Endodermal cell (in vitro differentiated cells): Measurements from ENCODE around the gene PCDHA10. TPM values are rescaled to one million over a fixed set of nuclear protein-coding genes. Genes with fewer than 3 reads are reported as not detected.
A peak's percentile ranks its signal among the peaks of the same experiment; 100 is the strongest.

Source experiments
- DNase-seq: peaks from one replicate; pipeline ENCODE4 v3.0.0-alpha.2; 2017
- H3K27ac ChIP-seq: 2 replicates; pipeline ENCODE4 v1.5.1; 2013; ENCODE audit warnings: mild to moderate bottlenecking, low read depth, low read length, moderate library complexity
- H3K27me3 ChIP-seq: 2 replicates; pipeline ENCODE4 v1.6.1; 2013; ENCODE audit warnings: mild to moderate bottlenecking, low read length, moderate library complexity; ENCODE audit not compliant: insufficient read depth, control insufficient read depth, poor library complexity, severe bottlenecking
- H3K36me3 ChIP-seq: 2 replicates; pipeline ENCODE4 v1.7.0; 2013; ENCODE audit warnings: mild to moderate bottlenecking, low read length, moderate library complexity; ENCODE audit not compliant: control insufficient read depth, insufficient read depth
- H3K4me1 ChIP-seq: one replicate; pipeline ENCODE4 v1.7.0; 2013; ENCODE audit warnings: low read length; ENCODE audit not compliant: control insufficient read depth, insufficient read depth
- H3K4me3 ChIP-seq: 2 replicates; pipeline ENCODE4 v1.5.1; 2013; ENCODE audit warnings: mild to moderate bottlenecking, low read length, moderate library complexity
- H3K9ac ChIP-seq: 2 replicates; pipeline ENCODE4 v1.6.1; 2013; ENCODE audit warnings: mild to moderate bottlenecking, low read length, moderate library complexity; ENCODE audit not compliant: poor library complexity, severe bottlenecking; ENCODE audit errors: extremely low read depth
- H3K9me3 ChIP-seq: 2 replicates; pipeline ENCODE4 v1.6.1; 2013; ENCODE audit warnings: mild to moderate bottlenecking, low read length, moderate library complexity; ENCODE audit not compliant: control insufficient read depth
- H3K27ac Mint-ChIP-seq: 2 replicates; pipeline ENCODE4 v1.8.0; 2020; ENCODE audit warnings: mixed read lengths
- H3K27me3 Mint-ChIP-seq: 2 replicates; pipeline ENCODE4 v1.8.0; 2021; ENCODE audit warnings: mild to moderate bottlenecking, mixed read lengths; ENCODE audit not compliant: insufficient read depth
- H3K36me3 Mint-ChIP-seq: 2 replicates; pipeline ENCODE4 v1.8.0; 2020; ENCODE audit warnings: low read depth, mixed read lengths
- H3K4me1 Mint-ChIP-seq: 2 replicates; pipeline ENCODE4 v1.8.0; 2020; ENCODE audit warnings: mixed read lengths
- H3K4me3 Mint-ChIP-seq: 2 replicates; pipeline ENCODE4 v1.8.0; 2020; ENCODE audit warnings: mild to moderate bottlenecking, moderate library complexity, mixed read lengths
- H3K9me3 Mint-ChIP-seq: 2 replicates; pipeline ENCODE4 v1.8.0; 2020; ENCODE audit warnings: mild to moderate bottlenecking, mixed read lengths
- CTCF ChIP-seq: fragments of 200-600 bp; sonication (generic); conservative IDR thresholded peaks from 2 replicates; pipeline ENCODE4 v1.5.0; 2021; ENCODE audit warnings: antibody characterized with exemption, mild to moderate bottlenecking
- WGBS, 2 experiments: methylation state at CpG; one replicate each; pipeline versions ENCODE4 v1.1.5 to v1.1.7; 2013; ENCODE audit warnings: missing lambda C conversion rate in 2 of 2, mixed read lengths in 1 of 2; ENCODE audit not compliant: insufficient coverage in 1 of 2, insufficient read length in 1 of 2; 5-methylcytosine and 5-hydroxymethylcytosine counted together
- total RNA-seq, 2 donors: library from RNA; stranded (reverse); fragmentation: NEBNext Ultra II Directional in 1 of 2; extraction: Animal tissue kit (Norgen Biotek cat#: 25700) in 1 of 2; gene quantifications; 2 replicates in 1 of 2; 3 replicates in 1 of 2; pipeline ENCODE4 v1.2.1, GENCODE V29; 2021

The PCDHA10 gene
- total RNA-seq, 2 donors from 2014 or later = 10.2 to 17.7 TPM

GRCh38 chr5:140840978-140841962 lies 14.4 kb upstream of the PCDHA10 start, which contains the start of gene PCDHA8:
PCDHA8 (plus strand) TSS chr5:140841187; CDS start chr5:140841322, 135 bp downstream.
- Histone ChIP-seq H3K4me3 (peak within 1 kb of the TSS; percentile 2), H3K9me3 (no peaks in the 10 kb centered on the region), H3K27ac (no peak within 1 kb of the TSS), H3K4me1 (no peaks in the 10 kb centered on the region), H3K9ac (no peak within 1 kb of the TSS), H3K36me3 (no peaks in the 10 kb centered on the region), H3K27me3 (no peaks in the 10 kb centered on the region)
- Mint-ChIP-seq H3K4me1 (no peaks in the 10 kb centered on the region), H3K4me3 (peak within 1 kb of the TSS; percentile 45), H3K9me3 (peaks cover 11% of the 10 kb centered on the region), H3K27ac (no peak within 1 kb of the TSS), H3K36me3 (peaks cover 20% of the 10 kb centered on the region), H3K27me3 (no peaks in the 10 kb centered on the region)
- peak; percentile 76 for TF ChIP-seq CTCF
- DNase-seq = peak; percentile 86
- WGBS, 2 experiments = 74 to 88% methylated on average over 32 to 47 of the region's 47 CpGs

GRCh38 chr5:140842798-140843733 lies 12.6 kb upstream of the PCDHA10 start:
- Mint-ChIP-seq H3K27ac (no peak overlapping the region), H3K36me3 (peaks cover 17% of the 10 kb centered on the region), H3K27me3 (peaks cover 2% of the 10 kb centered on the region), H3K4me1 (peaks cover 4% of the 10 kb centered on the region), H3K9me3 (peaks cover 11% of the 10 kb centered on the region), H3K4me3 (no peak overlapping the region)
- DNase-seq = no peak
- H3K9me3 ChIP-seq = no peaks in the 10 kb centered on the region
- H3K36me3 ChIP-seq = no peaks in the 10 kb centered on the region
- H3K9ac ChIP-seq = no peak overlapping the region
- H3K4me3 ChIP-seq = no peak overlapping the region
- H3K27me3 ChIP-seq = no peaks in the 10 kb centered on the region
- WGBS, 2 experiments = 95% methylated on average over 66 to 87 of the region's 87 CpGs
- TF ChIP-seq CTCF = no peak
- H3K27ac ChIP-seq = no peak overlapping the region
- no peaks in the 10 kb centered on the region for H3K4me1 ChIP-seq
